Mononuclear cell (primary cell): ENCODE measurements around the gene ATP8A1. TPM values are rescaled to one million over a fixed set of nuclear protein-coding genes. Genes with fewer than 3 reads are reported as not detected.
"Not testable (repeated sequence)": the region's sequence is repeated elsewhere in the genome, so short reads cannot be mapped to it uniquely, and the experiment has no call there.

ENCODE experiments used
- H3K27me3 ChIP-seq: 2 replicates; pipeline ENCODE4 v1.6.0; 2011; ENCODE audit warnings: low read length, control low read depth; ENCODE audit not compliant: insufficient read depth
- H3K4me1 ChIP-seq: 2 replicates; pipeline ENCODE4 v1.5.1; 2011; ENCODE audit warnings: mild to moderate bottlenecking, low read length, control low read depth; ENCODE audit not compliant: insufficient read depth
- H3K4me3 ChIP-seq: 2 replicates; pipeline ENCODE4 v1.5.1; 2011; ENCODE audit warnings: mild to moderate bottlenecking, low read length, moderate library complexity
- H3K9me3 ChIP-seq: 2 replicates; pipeline ENCODE4 v1.5.1; 2011; ENCODE audit warnings: low read depth, mild to moderate bottlenecking, control low read depth, low read length
- total RNA-seq: library from RNA; depleted of rRNA; stranded (reverse); fragments of >200 nt; gene quantifications from one replicate; pipeline ENCODE4 v1.2.3, GENCODE V29; 2012

ATP8A1 gene
- total RNA-seq, 1 donor: 157 TPM

DNA sequence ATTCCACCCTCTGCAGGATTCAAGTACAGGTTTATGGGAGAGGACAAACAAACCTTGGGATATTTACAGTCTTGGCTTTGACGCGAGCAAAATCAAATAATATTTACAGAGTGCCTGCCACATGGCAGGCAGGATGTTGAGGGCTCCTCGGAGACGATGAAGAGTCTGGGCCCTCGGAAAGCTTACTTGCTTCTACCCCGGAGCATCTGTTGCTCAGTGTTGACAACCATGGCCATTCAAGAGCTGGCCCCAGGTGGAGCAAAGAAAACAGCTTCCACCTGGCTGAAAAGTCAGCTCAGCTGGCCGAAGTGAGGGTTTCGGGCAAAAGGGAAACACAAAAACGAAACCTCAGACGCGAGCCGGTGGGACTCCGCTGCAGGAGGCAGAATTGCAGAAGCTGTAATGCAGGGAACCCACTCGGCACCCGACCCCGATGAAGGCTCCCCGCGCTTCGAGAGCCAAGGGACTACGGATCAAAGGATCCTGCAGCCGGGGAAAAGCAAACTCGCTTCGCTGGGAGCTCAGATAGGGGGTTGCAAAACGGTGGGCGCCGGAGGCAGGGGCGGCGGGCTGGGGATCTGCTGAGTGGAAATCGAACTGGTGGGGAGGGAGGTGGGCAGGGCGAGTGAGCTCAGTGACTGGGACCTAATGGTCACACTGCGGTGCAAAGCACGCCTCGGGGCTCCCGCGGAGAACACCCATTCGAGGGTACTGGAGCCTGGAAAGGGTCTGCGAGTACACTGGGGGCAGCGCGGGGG is 805 bp downstream of the ATP8A1 start:
- H3K4me1 ChIP-seq: peaks cover 32% of the 10 kb centered on the region
- H3K27me3 ChIP-seq: no peaks in the 10 kb centered on the region
- no peaks in the 10 kb centered on the region for H3K9me3 ChIP-seq
- peak overlapping the region; percentile 87 for H3K4me3 ChIP-seq

GRCh38 chr4:42655269-42655637 is 1.7 kb downstream of the ATP8A1 start:
- Histone ChIP-seq H3K27me3 (no peaks in the 10 kb centered on the region), H3K9me3 (no peaks in the 10 kb centered on the region), H3K4me1 (peaks cover 32% of the 10 kb centered on the region), H3K4me3 (peak overlapping the region; percentile 87)

DNA sequence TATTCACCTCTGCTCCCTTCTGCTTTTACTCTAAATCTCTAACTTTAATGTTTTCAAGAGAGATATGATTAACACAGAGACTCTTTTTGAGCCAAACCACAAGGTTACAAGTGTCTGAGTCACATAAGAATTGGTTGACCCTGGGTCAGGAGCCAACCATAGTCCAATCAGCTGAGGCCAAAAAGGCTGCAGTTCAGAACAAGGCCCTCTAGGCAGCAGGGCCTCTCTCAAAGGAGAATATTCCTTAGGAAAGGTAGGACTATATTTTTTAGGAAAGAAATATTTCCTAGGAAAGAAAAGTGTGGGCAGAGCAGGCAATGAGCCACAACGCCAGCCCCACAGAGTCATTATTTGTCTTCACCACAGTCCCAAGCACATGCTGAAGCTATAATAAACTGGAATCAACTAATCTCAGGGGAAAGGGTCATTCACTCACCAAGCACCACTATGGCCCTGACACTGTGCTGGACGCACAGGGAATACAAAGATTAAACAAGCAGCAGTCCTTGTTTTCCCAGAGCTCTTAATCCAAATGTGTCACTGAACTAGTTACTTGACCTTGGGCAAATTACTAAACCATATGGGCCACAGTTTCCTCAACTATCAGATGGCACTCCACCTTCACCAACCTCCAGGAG is 2.2 kb downstream of the ATP8A1 start:
- no peaks in the 10 kb centered on the region for H3K27me3 ChIP-seq
- H3K9me3 ChIP-seq: no peaks in the 10 kb centered on the region
- H3K4me3 ChIP-seq: no peak overlapping the region
- H3K4me1 ChIP-seq: peaks cover 32% of the 10 kb centered on the region

DNA sequence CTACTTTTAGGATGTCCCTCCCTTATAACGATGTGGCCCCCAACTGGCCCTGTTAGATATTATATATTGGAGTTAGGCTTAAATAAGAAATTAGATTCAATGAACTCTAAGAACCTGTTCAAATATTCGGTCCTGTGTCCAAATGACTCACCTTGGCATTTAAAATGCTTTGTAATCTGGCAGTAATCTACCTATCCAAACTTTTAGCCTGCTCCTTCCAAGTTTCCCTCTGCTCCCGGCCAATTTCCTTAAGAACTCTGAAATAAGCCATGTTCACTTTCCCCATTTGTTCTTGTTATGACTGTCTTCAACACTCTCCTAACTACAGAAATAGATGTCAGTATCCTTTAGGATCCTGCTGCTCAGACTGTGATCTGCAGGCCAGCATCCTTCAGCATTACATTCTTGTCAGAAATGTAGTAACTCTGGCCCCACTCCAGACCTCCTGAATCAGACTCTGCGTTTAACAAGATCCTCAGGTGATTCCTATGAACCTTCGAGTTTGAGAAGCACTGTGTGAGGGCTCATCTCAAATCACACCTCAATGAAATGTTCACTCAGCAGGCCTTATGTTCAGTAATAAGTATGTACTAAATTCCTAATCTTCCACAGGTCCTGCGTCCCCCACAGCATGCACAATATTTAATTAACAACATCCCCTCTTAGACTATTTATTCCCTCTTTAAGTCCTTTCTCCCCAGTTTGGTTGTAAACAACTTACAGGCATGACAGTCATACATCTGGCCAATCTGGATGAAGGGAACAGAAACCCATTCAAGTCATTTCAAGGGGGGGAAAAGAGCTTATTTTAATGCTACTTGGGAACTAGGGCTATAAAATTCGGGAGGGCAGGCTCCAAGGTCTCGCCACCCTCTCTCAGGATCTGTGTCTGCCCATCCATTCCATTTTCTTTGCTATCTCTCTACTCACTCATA is 3.0 kb downstream of the ATP8A1 start:
- Histone ChIP-seq H3K27me3 (no peaks in the 10 kb centered on the region), H3K4me3 (no peak overlapping the region), H3K9me3 (no peaks in the 10 kb centered on the region), H3K4me1 (peaks cover 32% of the 10 kb centered on the region)

GRCh38 chr4:42652529-42653231 is 4.2 kb downstream of the ATP8A1 start:
- H3K9me3 ChIP-seq, H3K27me3 ChIP-seq, H3K4me3 ChIP-seq: not testable (repeated sequence)
- peaks cover 26% of the 10 kb centered on the region for H3K4me1 ChIP-seq

DNA sequence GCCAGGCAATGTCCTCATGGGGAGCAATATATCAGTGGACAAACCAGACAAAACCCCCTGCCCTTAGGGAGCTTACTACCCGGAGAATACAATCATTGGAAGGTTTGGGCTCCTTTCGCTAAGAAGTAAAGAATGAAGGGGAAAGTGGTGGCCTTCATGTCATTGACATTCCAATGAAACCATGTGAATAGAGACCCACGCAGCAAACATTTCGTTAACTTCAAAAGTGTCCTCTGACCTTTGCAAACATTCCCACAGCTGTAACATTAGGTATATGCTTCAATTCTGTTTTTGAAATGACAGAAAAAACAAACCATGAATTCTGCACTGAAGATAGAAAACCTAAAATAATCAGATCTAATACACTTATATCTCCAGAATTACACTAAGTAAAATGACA is 7.0 kb downstream of the ATP8A1 start:
- Histone ChIP-seq H3K4me1 (peaks cover 22% of the 10 kb centered on the region), H3K4me3 (no peak overlapping the region), H3K27me3 (no peaks in the 10 kb centered on the region), H3K9me3 (no peaks in the 10 kb centered on the region)

GRCh38 chr4:42646999-42647541 is 9.8 kb downstream of the ATP8A1 start:
- peaks cover 22% of the 10 kb centered on the region for H3K4me1 ChIP-seq
- H3K4me3 ChIP-seq: no peak overlapping the region
- no peaks in the 10 kb centered on the region for H3K9me3 ChIP-seq

DNA sequence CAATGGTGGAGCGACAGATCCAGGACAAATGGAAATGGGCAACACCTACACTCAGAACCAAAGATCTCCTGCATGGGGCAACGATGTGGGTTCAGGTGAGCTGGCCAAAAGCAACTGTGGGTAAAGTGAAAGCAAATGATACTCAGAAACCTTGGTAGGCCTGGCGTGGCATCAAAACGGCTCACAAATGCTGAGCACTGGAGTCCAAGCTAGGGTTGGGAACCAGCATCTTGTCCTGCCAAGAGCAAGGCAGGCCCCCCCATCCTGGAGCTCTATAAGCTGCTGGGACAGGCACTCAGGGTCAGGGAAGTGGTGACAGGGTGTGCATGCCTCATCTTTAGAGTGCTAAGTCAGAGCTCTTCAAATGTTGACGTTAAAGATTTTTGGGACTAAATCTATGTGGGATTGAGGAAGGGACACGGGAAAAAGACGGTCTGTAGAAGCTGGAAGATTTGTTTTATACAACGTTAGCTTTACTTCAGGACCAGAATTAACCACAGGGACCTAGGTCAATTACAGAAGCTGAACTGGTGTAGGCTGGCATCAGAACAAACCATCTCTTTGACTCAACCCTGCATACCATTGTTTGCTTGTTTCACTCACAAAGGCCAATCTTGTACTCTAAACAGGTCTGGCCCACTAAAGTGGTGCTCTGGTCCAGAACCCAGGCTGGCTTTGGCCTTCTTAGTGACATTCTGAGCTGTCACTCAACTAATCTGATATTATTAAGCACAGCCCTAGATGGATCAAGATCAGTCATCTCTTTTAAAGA is 10.7 kb downstream of the ATP8A1 start:
- H3K27me3 ChIP-seq: no peaks in the 10 kb centered on the region
- peaks cover 25% of the 10 kb centered on the region for H3K4me1 ChIP-seq
- H3K4me3 ChIP-seq: no peak overlapping the region
- H3K9me3 ChIP-seq: no peaks in the 10 kb centered on the region

More at GRCh38 chr4:42646999-42647541, 9.8 kb downstream of the ATP8A1 start:
- no peaks in the 10 kb centered on the region for H3K27me3 ChIP-seq

GRCh38 chr4:42644897-42645296 is 12.0 kb downstream of the ATP8A1 start:
- peaks cover 35% of the 10 kb centered on the region for H3K4me1 ChIP-seq
- H3K9me3 ChIP-seq: no peaks in the 10 kb centered on the region
- no peak overlapping the region for H3K4me3 ChIP-seq
- no peaks in the 10 kb centered on the region for H3K27me3 ChIP-seq

DNA sequence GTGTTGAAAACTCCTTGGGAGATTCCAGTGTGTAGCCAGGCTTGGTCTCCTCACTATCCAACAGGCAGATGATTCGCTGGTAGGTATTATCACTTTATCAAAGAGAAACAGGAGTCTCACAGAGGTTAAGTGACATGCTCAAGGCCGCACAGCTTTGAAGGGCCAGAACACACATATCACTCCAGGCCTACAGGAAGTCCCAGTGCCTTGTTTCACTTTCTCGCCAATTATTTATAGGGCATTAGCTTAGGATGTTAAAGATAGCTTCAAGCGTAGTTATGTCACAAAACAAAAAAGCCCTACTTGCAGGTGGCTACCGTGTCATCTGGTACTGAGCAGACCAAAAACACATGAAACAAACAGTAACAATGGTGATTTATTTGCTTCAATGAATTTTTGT is 13.2 kb downstream of the ATP8A1 start:
- Histone ChIP-seq H3K4me3 (no peak overlapping the region), H3K9me3 (no peaks in the 10 kb centered on the region), H3K4me1 (peaks cover 41% of the 10 kb centered on the region), H3K27me3 (no peaks in the 10 kb centered on the region)

DNA sequence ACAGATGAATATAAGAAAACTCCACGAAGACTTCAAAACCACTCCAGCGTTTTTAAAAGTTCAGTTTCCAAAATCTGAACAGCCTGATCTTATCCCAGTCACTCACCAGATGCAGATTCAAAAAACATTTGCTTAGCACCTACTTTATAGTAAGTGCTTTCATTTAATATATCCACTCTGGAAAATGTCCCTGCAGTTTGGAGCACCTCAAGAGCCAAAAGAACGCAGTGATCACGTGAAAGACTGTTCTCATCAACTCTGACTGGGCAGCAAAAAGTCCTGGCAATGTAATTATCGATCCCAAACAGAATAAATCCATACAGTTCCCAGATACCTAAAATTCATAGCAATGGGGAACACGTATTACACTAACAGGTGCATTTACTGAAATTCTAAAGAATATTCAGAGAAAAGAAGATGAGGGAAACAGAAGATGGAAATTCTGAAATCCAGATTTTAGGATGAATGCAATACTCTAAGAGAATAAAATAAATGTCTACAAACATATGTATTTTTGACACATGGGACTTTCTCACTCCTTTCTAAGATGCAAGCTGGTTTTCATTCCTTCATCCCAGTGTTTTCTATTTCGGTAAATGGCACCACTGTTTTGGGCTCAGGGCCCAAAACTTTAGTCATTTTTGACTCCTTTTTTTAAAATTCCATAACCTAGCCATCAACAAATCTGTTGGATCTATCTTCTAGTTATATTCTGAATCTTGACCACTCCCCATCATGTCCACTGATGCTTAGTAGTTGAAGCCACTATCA is 13.9 kb downstream of the ATP8A1 start:
- Histone ChIP-seq H3K4me1 (peaks cover 43% of the 10 kb centered on the region), H3K27me3 (no peaks in the 10 kb centered on the region), H3K9me3 (no peaks in the 10 kb centered on the region), H3K4me3 (no peak overlapping the region)

GRCh38 chr4:42642101-42642797 is 14.7 kb downstream of the ATP8A1 start:
- Histone ChIP-seq H3K9me3 (no peaks in the 10 kb centered on the region), H3K27me3 (no peaks in the 10 kb centered on the region), H3K4me3 (no peak overlapping the region), H3K4me1 (peaks cover 48% of the 10 kb centered on the region)

GRCh38 chr4:42641656-42642055 is 15.2 kb downstream of the ATP8A1 start:
- Histone ChIP-seq H3K27me3 (no peaks in the 10 kb centered on the region), H3K4me1 (peaks cover 54% of the 10 kb centered on the region), H3K4me3 (no peak overlapping the region), H3K9me3 (no peaks in the 10 kb centered on the region)
